Calu3 (cell line): ENCODE measurements around the gene VPS37D. TPM values are rescaled to one million over a fixed set of nuclear protein-coding genes. Genes with fewer than 3 reads are reported as not detected.

Source experiments
- BruUV-seq: library from RNA; stranded (reverse); fragments of 400-500 nt; replicated peaks from 2 replicates; lab custom pipeline; 2021; lab: Mats Ljungman, UMichigan
- CTCF ChIA-PET: fragments of 300-600 bp; sonication (Branson Sonifier 250); formaldehyde crosslinking; loops from one replicate; lab custom pipeline; 2022; ENCODE audit warnings: antibody characterized with exemption; lab: Charles Lee
- DNase-seq: peaks from one replicate; pipeline ENCODE4 v3.0.0; 2022
- H3K27ac Mint-ChIP-seq: one replicate; pipeline ENCODE4 v1.8.0; 2022; ENCODE audit warnings: mixed read lengths; ENCODE audit not compliant: unreplicated experiment
- H3K27me3 Mint-ChIP-seq: one replicate; pipeline ENCODE4 v1.8.0; 2022; ENCODE audit warnings: mixed read lengths; ENCODE audit not compliant: unreplicated experiment
- H3K36me3 Mint-ChIP-seq: one replicate; pipeline ENCODE4 v1.8.0; 2022; ENCODE audit warnings: mild to moderate bottlenecking, moderate library complexity, mixed read lengths; ENCODE audit not compliant: insufficient read depth, unreplicated experiment
- H3K4me1 Mint-ChIP-seq: one replicate; pipeline ENCODE4 v1.8.0; 2022; ENCODE audit warnings: mild to moderate bottlenecking, low read depth, mixed read lengths; ENCODE audit not compliant: unreplicated experiment
- H3K4me3 Mint-ChIP-seq: one replicate; pipeline ENCODE4 v1.8.0; 2022; ENCODE audit warnings: mild to moderate bottlenecking, low read depth, moderate library complexity, mixed read lengths; ENCODE audit not compliant: unreplicated experiment
- H3K9me3 Mint-ChIP-seq: one replicate; pipeline ENCODE4 v1.8.0; 2022; ENCODE audit warnings: low read depth, mixed read lengths; ENCODE audit not compliant: unreplicated experiment
- intact Hi-C: fragments of 100-400 bp; cut with micrococcal nuclease; formaldehyde crosslinking; loops from one replicate; pipeline ENCODE4 v1.10.0; 2022; ENCODE audit not compliant: unreplicated experiment
- total RNA-seq: library from RNA; stranded (reverse); gene quantifications from 2 replicates; pipeline ENCODE4 v1.2.3, GENCODE V29; 2022
- TF ChIP-seq, protein P1 (sequence below): fragments of 200-600 bp; IDR thresholded peaks from one replicate; pipeline ENCODE4 v1.8.0; 2022; ENCODE audit warnings: antibody characterized with exemption; ENCODE audit not compliant: unreplicated experiment

VPS37D gene
- total RNA-seq, 1 experiment from 2014 or later: 0.94 TPM

DNA sequence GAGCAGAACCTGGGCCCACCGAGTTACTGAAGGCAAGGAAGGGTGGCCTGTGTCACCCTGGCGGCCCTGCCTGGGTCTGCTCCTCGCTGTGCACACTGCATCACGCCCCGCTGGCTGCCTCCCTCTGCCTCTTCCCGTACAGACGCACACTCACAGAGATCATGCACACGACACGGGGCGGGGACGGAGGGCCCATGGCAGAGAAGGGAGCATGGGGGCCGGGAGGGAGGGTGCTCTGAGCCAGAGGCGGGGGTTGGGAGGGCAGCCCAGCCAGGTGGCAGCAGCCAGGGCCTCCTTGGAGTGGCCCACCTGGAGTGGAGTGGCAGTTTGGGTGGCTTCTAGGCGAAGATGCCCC is 32.4 kb downstream of the VPS37D start:
- CTCF ChIA-PET: no interaction called here
- intact Hi-C loops: no loop called here
- Mint-ChIP-seq H3K4me1 (no peaks in the 10 kb centered on the region), H3K9me3 (no peaks in the 10 kb centered on the region), H3K36me3 (peaks cover 64% of the 10 kb centered on the region), H3K27ac (no peak overlapping the region), H3K27me3 (no peaks in the 10 kb centered on the region), H3K4me3 (no peak overlapping the region)
- no peak for DNase-seq
- TF ChIP-seq, protein P1, sequence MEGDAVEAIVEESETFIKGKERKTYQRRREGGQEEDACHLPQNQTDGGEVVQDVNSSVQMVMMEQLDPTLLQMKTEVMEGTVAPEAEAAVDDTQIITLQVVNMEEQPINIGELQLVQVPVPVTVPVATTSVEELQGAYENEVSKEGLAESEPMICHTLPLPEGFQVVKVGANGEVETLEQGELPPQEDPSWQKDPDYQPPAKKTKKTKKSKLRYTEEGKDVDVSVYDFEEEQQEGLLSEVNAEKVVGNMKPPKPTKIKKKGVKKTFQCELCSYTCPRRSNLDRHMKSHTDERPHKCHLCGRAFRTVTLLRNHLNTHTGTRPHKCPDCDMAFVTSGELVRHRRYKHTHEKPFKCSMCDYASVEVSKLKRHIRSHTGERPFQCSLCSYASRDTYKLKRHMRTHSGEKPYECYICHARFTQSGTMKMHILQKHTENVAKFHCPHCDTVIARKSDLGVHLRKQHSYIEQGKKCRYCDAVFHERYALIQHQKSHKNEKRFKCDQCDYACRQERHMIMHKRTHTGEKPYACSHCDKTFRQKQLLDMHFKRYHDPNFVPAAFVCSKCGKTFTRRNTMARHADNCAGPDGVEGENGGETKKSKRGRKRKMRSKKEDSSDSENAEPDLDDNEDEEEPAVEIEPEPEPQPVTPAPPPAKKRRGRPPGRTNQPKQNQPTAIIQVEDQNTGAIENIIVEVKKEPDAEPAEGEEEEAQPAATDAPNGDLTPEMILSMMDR: no peak
- BruUV-seq: no TSS peak

DNA sequence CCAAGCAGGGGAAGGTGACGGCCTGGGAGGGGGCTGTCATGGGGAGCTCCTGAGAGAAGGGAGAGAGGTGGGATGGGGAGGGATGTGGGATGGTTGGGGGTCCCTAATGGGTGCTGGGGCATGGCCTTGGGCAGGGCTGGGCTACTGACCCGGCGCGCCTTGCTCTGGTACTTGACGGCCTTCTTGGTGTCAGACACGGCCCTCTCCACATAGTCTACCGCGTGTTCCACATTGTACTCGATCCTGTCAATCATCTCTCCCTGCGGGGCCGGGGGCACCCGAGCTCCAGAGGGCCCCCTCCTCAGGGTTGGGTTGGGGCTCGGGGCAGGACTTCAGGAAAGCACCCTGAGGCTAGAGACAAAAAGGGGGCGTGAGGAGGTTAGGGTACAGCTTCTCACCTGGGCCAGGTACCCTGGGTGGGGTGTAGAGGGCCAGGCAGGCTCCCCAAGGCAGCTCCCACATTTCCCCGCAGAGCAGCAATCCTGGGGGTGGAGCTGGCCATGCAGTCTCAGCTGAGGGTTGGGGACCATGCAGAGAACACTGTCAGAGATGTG is 33.0 kb downstream of the VPS37D start:
- no peaks in the 10 kb centered on the region for H3K27me3 Mint-ChIP-seq
- no peak for DNase-seq
- no peak overlapping the region for H3K4me3 Mint-ChIP-seq
- H3K27ac Mint-ChIP-seq: no peak overlapping the region
- peaks cover 70% of the 10 kb centered on the region for H3K36me3 Mint-ChIP-seq
- no peaks in the 10 kb centered on the region for H3K4me1 Mint-ChIP-seq
- intact Hi-C loops: no loop called here
- no peaks in the 10 kb centered on the region for H3K9me3 Mint-ChIP-seq
- no TSS peak for BruUV-seq
- TF ChIP-seq, protein P1: no peak
- CTCF ChIA-PET: interaction anchor here (0.7 to 1.1 kb wide), 2 partner anchors 34 to 188 kb away, joined by 3 to 4 read pairs; no protein-coding TSS in a partner anchor

- CTCF ChIA-PET: interaction anchor here (0.7 to 1.1 kb wide), 2 partner anchors 33 to 189 kb away, joined by 3 to 4 read pairs; no protein-coding TSS in a partner anchor
- no peak overlapping the region for H3K4me3 Mint-ChIP-seq
- peak; percentile 48 for DNase-seq
- intact Hi-C loops: no loop called here
- H3K9me3 Mint-ChIP-seq: no peaks in the 10 kb centered on the region
- no peaks in the 10 kb centered on the region for H3K27me3 Mint-ChIP-seq
- TF ChIP-seq, protein P1: peak; percentile 28
- H3K27ac Mint-ChIP-seq: peak overlapping the region; percentile 25
- H3K36me3 Mint-ChIP-seq: peaks cover 75% of the 10 kb centered on the region
- H3K4me1 Mint-ChIP-seq: peaks cover 6% of the 10 kb centered on the region
- no TSS peak for BruUV-seq
Measured at GRCh38 chr7:73701357-73701995, 33.8 kb downstream of the VPS37D start.

DNA sequence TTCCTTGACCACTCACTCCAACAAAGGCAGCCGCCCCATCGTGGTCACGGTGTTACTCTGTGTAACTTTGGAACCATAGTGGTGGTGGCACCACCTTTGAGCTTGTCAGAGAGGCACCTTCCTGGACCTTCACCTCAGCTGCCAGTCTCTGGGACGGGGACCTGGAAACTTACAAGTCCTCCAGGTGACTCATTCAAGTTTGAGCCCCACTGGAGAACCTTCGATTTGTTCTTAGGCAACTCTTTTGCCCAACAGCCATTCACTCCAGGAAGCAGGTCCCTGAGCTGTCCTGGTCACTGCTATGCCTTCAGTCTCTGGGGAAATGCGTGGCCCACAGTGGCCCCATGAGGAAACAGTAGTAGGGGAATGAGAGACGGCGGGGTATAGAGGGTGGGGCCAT is 34.6 kb downstream of the VPS37D start:
- DNase-seq: no peak
- BruUV-seq: no TSS peak
- H3K4me3 Mint-ChIP-seq: no peak overlapping the region
- CTCF ChIA-PET: no interaction called here
- TF ChIP-seq, protein P1: no peak
- H3K27me3 Mint-ChIP-seq: no peaks in the 10 kb centered on the region
- peaks cover 13% of the 10 kb centered on the region for H3K4me1 Mint-ChIP-seq
- intact Hi-C loops: no loop called here
- no peaks in the 10 kb centered on the region for H3K9me3 Mint-ChIP-seq
- H3K27ac Mint-ChIP-seq: peak overlapping the region; percentile 25
- peaks cover 76% of the 10 kb centered on the region for H3K36me3 Mint-ChIP-seq
